ENCODE measurements around the gene PLXNA4.

Gene PLXNA4

DNA sequence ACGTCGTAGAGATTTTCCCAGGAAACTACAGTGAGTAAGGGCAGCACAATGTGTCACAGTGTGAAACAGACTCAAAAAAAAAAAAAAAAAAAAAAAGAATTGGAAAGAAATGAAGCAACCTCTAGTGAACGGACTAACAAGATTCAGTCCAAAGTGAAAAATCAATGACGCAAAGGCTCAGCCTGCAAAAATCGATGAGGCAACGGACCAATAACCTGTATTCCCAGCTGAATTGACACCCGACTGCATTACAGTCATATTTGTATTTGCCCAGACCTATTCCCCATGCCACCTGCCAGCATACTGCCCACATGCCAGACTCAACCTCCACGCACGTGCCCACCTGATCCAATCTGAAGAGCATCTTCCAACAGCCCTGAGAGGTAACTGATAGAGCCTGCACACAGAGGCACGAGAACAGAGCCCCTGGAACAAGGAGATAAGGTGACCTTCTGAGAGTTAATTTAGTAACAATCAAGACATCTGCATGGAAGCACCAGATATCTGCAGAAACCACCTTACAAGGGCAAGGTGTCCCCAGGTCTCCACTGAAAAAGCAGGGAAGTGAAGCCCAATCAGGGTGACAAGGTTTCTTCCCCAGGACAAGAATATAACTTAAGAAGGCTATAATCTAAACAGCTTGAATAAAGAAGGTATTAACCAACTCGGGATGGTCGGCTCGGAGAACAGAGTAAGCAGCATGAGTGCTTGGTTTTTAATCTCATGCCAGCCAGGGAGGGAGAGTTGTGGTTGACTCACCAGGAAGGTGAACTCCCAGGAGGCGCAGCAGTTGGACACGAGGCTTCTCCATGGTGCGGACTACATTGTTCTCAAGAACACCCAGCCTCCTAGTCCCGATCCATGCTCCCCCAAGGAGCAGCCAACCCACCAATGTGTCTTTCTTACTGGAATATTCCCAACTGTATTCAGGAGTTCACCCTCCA is 48.5 kb downstream of the PLXNA4 start:
- DNase-seq = no peak

DNA sequence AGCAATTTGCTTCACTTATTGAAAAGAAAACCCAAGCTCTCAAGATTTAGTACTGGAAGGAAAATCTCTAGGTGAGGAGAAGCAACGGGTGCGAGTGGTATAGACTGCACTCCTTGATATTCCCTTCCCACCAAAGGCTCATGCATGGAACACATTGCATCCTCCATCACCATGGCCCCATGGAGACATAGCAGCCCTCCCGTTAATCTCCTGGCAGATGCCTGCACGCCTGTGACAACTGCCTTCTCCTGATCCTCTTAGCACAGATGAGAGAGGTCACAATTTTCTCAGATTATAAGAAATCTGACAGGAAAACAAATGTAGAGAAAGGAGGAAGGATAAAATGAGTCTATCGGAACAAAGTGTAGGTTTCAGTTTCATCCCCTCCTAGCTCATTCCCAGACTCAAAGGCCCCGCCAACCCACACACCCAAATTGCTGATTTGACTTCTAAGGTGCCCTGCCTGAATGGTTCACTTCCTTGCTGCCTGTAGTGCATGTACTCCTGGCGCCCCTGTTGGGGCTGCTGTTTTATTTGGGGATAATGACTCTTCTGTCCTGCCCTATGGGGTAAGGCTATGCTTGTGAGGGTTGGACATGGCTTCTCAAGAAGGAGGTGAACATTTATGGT is 50.0 kb downstream of the PLXNA4 start:
- DNase-seq = no peak

DNA sequence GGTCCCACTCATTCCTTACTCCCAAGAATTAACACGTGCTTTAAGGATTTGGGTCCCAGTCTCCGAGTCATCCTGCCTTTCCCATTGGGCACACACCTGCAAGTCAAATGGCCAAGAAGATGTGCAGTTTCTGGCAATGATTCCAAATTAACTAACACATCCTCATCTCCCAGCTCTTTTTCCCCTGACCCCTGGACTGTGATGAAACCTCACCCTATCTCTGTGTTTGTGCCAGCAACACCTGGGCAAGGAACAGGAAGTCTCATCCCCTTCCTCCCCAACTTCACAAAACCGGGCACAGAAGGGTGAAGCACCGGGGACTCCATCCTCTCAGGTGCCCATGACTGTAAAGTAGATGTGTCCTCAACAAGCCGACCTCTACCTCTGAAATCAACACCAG is 54.8 kb downstream of the PLXNA4 start:
- no peak for DNase-seq

DNA sequence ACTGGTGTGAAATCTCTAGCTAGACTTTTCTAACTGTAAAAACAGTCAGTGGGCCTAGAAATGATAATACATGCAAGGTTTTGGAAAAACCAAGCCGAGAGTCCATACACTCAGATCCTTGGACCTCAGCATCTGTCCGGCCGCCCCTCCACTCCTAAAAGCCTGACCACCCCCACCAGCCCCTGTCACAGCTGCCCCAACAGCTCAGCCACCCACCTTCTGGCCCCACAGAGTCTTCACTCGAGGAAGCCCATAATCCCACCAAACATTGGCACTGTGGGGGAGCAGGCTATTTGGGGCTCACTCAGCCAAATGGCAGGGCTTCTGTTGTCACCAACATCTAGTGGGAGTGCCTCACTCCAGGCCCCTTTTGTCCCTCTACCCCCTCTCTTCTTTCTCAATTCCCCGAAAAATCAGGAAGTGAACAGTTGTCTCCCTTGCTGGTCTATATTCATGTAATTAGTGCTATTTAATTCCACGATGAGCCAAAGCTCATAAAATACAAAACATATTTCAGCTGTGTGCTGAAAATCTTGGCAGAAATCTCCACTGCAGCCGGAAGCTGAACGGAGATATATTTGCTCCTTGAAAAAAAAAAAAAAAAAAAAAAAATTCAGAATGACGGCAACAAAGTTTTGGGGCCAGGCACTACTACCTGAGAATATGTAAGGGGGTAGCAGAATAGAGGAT is 55.5 kb downstream of the PLXNA4 start:
- no peak for DNase-seq

DNA sequence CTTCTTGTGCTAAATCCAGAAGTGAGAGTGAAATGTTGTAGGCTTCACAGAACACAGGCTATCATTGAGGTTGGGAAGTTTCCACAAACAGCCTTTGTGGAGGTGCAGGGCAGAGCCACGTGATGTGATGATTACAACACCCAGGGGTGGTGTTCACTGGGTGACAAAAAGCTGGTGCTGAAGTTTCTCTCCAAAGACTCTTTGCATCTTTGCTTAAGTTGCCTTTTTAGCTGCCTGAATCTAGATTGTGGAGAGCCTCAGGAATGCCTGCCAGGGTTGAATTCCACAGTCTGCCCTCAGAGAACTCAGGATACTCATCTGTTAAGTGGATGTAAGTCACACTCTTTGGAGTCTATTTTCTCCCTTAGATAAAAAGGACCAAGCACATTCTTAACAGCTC is 56.3 kb downstream of the PLXNA4 start:
- no peak for DNase-seq

DNA sequence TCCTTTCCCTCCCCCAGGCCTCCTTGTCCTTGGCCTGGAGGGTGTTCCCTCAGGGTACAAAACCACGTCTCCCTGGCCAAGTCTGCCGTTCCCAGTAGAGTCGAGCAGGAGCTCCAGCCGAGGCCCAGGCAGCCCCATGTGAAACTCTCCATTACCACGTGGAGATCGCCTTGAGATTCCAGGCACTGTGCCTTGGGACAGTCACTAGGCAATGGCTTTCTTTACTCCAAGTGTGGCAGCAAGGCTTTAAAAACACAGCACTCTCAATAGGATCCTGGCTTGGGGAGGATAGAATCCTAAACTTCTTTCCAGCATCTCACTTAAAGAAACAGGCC is 57.5 kb downstream of the PLXNA4 start:
- DNase-seq = no peak

DNA sequence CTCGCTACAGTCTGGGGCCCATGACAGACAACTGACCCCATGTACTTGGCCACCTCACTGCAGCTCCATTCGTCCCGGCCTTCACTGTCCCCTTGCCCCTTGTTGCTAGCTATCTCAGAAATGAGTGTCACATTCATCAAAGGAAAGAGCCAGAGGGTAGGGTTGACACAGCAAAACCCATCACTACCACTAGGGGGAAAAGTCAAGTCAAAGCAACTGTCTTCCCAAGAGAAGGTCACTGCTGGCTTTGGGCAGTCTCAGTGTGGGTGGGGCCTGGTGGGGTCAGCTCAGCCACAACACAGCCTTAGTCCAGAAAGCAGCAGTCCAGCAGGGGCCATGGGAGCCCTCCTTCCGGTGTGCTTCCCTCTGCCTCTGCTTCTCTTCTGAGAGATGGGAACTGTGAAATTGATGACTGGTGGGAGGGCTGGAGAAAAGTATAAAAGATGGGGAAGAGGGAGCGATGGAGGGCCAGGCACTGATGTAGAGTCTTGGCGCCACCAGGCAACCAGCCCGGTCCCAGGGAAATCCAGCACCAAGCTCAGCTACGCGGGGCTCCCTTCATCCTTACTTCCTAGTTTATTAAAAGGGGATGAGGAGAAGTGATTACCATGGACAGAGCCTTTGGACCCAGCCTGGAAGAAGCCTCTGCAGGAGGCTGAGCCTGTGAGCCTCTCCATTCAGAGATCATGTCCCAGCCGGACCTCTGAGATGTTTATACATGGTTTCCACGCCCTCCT is 58.0 kb downstream of the PLXNA4 start:
- DNase-seq = no peak

DNA sequence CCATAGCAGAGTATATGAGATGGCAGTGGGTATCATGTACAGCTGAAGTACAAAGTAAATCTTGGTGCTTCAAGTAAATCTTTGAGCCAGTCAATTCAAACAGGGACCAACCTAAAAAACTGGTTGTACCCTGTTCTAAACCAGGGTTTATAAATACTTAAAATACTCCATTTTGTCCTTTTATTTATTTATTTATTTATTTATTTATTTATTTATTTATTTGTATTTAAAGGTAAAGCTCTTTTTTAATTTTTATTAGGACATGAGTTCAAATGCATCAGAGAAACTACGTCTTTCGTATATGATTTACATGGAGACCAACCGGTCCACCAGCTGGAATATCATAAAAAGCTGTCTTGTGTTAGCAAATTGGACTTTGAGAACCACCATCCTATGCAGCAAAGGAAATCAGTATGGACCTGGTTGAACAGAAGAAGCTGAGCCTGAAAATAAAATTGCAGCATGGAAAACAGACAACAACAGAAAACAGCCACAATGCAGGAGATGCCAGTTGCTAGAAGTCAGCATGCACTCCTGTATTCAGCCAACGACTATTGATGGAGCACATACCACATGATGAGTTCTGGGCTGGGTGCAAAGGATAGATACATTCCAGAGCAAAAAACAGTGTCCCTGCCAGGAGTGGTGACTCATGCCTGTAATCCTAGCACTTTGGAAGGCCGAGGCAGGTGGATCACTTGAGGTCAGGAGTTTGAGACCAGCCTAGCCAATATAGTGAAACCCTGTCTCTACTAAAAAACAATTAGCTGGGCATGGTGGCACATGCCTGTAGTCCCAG is 60.0 kb downstream of the PLXNA4 start:
- no peak for DNase-seq

DNA sequence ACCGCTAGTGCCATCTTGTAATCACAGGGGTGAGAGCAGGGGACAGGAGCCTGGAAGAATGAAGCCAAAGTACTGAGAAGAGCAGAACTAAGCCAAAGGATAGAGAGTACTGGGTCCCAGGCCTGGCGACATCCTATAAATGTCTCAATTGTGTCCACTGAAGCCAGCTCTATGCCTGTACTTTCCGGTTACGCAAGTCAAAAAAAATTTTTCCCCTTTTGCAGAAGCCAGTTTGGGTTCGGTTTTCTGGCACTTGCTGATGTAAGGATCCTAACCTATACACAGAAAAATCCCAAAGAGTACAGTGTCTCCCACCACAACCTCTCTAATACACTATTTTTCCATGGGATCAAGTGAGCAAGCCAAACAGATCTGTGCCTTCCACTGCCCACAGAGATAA is 61.1 kb downstream of the PLXNA4 start:
- DNase-seq = no peak

DNA sequence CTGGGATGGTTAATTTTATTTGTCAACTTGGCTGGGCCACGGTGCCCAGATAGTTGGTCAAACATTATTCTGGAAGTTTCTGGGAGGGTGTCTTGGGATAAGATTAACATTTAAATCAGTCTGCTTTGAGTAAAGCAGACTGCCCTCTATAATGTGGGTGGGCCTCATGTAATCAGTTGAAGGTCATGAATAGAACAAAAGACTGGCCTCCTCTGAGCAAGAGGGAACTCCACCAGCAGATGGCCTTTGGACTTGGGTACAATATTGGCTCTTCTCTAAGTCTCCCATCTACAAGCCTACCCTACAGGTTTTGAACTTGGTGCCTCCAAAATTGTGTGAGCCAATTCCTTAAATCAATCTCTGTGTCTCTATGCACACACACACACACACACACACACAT is 61.8 kb downstream of the PLXNA4 start:
- no peak for DNase-seq

DNA sequence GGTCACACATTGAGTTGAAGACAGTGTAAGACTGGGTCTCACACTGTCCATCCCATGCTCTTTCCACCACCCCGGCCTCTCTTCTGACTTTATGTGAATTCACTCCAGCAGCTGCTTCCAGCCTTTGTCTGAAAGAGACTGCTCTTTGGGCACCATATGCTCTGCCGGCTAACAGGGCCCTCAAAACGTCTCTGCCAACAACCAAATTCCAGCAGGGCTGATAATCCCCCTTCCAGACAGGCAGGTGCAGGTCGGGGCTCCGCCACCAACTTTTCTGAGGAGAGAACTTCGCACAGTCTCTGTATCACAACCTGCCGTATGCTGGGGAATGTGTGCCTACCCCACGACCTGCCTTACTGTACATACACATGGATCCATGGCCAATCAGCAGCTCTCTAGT is 64.3 kb downstream of the PLXNA4 start:
- DNase-seq = no peak

DNA sequence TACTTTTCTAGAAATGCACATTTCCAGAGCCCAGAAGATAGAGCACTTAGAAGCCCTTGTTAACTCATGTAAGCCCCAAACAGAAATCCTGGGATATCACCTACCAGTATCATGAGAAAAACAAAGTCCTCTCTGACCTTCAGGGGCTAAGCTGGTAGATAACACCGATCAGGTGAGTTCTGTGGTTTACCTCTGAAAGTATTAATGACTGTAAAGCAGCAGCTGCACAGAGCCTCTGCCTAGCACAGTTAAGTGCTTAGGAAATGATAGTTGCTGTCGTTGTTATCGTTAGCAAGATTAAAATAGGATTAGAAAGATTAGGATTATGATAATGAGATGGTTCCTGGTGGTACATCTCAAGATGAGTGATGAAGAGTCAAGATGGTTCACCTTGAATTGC is 64.9 kb downstream of the PLXNA4 start:
- no peak for DNase-seq

DNA sequence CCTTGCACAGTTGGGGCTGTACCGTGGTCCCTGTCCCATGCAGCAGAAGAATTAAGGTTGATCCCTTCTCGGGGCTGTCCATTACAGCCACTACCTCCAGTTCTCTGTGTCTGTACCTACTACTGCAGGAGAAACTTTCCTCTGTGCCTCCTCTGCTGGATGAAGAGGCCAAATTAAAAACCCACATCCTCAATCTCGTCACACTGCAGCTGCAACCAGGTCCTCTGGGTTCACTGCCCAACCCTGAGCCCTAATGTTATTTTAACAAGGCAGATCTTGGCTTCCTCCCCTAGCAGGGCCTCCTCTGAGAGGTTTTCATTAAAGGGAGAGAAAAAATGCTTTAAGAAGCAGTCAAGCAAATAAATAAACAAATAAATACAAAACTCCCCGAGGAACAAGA is 66.6 kb downstream of the PLXNA4 start:
- no peak for DNase-seq

DNA sequence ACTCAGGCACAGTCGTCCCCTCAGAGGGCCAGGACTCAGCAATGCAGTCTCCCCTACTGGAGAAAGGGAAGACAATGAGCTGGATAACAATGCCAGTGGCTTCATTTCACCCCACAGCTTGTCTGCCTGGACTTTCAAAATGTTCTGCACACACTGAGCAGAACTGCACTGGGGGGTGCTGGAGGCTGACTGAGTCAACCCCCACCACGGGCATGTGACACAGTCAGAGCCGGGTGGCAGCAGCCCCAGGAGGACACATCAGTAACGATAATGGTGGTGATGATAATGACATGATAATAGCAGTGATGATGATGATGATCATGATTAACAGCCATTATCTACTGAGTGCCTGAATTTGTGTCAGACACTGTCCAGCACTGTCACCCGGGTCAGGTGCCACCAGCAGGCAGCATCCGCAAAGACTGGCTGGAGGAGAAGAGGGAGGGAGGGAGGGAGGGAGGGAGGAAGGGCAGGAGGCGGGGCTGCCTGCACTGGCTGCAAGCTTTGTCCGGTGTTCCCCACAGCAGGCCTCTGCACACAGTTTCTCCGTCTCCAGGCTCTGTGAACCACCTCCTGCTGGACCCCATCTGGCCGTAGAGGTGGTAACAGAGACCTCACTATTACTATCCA is 67.4 kb downstream of the PLXNA4 start:
- no peak for DNase-seq

DNA sequence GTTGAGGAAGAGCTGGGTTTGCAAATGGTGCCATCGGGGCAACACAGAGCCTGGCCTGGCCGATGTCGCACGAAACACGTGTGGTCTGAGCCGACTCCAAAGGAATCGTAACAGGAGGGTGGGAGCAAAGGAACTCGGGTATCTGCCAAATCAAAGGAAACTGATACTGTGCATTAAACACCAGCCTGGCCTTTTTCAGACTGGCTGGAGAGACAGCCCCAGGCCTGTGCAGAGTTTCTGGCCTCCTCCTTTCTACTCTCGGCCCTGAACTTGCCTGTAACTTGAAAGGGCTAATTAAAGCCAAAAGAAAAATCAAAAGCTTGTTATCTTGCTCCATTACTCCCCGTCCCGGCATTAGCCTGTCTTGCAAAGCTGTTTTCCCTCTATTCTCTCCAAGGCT is 71.4 kb downstream of the PLXNA4 start:
- no peak for DNase-seq

DNA sequence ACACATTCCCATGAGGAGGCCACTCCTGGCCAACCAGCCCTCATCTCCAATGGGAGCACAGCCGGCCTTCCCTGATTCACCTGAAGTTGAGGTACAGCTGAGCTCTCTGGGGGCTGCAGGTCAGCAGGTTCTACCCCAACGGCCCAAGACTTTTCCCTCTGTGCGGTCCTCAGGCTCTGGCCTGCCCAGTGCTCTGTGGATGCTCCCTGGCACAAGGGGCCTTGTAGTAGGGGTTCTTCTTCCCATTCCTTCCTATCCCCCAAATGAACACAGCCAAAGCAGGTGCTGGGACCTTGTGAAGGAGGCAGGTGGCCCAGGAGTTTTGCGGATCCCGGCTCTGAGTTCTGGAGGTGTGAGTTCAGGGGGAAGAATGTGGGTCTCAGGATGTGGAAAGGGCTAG is 72.2 kb downstream of the PLXNA4 start:
- no peak for DNase-seq

DNA sequence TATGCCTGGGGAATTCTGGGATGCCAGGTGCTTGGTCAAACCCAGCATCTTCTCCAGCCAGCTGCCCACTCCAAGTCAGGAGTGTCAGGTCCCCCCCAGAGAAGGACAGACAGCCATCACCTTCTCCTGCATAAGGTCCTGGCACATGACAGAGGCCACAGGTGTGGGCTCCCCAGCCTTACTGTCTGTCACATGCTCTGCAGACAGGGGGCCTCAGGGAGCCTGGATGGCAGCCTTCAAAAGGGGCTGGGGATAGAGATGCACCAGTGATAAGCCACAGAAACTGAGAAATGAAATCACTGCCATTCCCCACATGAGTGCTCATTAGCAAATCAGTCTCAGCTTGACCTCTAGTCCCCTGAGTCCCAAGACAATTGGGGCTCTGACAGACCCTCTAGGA is 72.9 kb downstream of the PLXNA4 start:
- DNase-seq = no peak

DNA sequence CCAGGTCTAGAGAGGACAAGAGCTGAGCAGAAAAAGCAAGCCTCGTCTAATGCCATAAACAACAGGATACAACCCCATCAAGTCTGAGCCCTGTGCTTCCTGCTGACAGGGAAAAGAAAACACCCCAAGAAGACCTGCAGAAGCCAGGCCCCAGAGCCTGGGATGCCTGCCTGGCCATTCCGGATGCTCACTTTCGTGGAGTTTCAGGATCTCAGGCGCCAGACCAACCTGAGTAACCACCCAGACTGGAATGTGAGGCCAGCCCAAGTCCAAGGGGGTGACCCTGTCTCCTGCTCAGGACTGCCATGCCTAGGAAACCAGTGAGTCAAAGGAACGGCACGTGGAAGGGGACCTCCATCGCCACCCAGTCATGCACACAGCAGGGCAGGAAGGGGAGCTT is 74.3 kb downstream of the PLXNA4 start:
- no peak for DNase-seq

DNA sequence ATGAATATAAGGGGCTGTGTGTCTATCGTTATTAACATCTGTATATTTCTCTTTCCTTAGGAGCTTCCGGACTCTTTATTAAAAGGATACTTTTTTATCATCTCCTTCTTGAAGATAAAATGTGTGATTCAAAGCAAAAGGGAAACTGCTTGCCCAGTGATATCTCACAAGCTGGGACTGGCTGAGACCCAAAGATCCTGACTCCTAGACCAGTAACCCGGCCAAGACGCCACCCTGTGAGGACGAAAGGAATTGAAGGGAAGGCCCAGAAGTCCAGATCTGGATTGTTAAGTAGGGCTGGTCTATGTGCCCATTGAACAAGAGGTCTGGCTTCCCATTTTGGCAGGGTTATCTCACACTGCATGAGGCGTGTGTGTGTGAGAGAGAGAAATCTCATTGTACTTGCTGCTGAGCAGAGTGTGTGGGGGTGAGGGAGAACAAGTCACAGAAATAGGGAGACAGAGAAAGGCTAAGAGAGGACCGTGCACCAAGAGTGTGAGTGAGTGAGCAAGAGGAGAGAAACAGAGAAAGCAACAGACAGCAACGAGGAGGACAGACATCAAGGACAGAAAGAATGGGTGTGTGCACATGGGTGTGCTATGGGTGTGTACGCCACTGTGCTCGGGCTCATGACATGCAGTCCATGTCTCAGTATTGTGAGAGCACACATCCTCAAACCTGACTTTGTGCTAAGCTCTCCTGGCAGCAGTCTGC is 75.4 kb downstream of the PLXNA4 start:
- no peak for DNase-seq

DNA sequence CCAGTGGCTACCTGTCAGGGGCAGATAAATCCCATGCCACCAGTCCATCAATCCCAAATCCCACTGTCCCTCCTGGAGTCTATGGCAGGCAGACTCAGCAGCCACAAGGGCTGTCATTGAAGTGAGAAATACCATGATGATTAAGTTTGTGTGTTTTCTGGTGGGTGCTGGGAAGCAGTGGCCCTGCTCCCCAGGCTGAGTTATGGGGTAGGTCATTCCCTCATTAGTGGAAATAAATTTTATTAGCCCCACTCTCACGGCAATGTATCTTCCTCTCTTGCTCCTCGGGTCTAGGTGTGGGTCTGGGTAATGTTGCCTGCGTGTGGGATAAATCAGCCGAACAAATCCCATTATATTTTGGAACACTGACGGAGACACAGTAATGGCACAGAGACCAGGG is 76.8 kb downstream of the PLXNA4 start:
- DNase-seq = no peak

DNA sequence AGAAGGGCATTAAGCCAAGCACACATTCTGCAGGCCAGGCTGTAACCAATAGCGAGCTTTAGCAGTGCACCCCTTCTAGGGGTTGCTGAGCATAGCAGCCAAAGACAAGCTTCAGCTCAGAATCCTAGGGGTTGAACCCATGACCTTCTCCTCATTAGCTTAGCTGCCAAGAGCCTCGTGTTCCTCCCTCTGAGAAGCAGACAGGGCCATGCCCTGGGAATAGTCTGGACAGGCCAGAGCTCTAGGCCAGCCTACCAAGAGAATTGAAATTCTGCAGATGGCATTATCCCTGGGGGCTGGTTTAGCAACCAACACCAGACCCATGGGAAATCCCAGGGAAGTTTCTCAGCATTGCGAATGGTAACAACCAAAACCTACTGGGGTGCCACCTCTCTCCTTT is 77.2 kb downstream of the PLXNA4 start:
- DNase-seq = no peak

All from NCI-H1417 treated with DMSO at 0.1 percent for 48 hours (cell line).